ENCODE measurements around the gene KIAA1328.
A peak's percentile ranks its signal among the peaks of the same experiment; 100 is the strongest.
"Not testable (repeated sequence)": the region's sequence is repeated elsewhere in the genome, so short reads cannot be mapped to it uniquely, and the experiment has no call there.

The KIAA1328 gene

GRCh38 chr18:36848609-36849008 lies 19.7 kb downstream of the KIAA1328 start:
- Histone ChIP-seq H3K27me3 (ENCODE audit: insufficient read depth, low read length) (no peaks in the 10 kb centered on the region), H3K36me3 (ENCODE audit: insufficient read depth, low read length) (peaks cover 10% of the 10 kb centered on the region), H2AFZ (ENCODE audit: low read length, unreplicated experiment) (no peak overlapping the region), H3K79me2 (ENCODE audit: control insufficient read depth, insufficient read depth, low read length, unreplicated experiment) (no peaks in the 10 kb centered on the region), H3K27ac (ENCODE audit: low read depth, low read length) (no peak overlapping the region), H3K4me1 (ENCODE audit: control insufficient read depth, insufficient read depth, low read length, unreplicated experiment) (peaks cover 18% of the 10 kb centered on the region), H3K4me3 (ENCODE audit: low read depth, low read length) (no peak overlapping the region)

DNA sequence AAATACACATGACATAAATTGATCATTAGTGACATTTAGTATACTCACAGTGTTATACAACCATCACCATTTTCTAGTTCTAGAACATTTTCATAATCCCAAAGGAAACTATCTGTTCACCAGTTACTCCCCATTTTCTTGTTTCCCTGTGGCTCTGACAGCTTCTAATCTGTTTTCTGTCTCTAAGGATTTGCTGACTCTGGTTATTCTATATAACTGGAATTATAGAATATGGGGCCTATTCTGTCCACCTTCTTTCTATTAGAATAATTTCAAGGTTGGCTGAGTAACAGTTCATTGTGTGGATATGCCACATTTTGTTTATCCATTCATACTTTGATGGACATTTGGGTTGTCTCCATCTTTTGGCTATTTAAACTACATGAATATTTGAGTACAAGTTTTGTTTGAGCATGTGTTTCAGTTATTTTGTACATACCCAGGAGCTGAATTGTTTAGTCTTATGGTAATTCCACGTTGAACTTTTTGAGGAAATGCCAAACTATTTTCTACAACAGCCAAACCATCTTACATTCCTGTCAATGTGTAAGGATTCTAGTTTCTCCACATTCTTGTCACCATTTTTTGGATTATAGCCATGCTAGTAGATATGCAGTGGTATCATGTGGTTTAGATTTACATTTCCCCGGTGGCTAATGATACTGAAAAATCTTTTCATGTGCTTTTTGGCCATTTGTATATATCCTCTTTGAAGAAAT lies 20.5 kb downstream of the KIAA1328 start:
- Histone ChIP-seq H2AFZ (ENCODE audit: low read length, unreplicated experiment) (no peak overlapping the region), H3K36me3 (ENCODE audit: insufficient read depth, low read length) (peaks cover 10% of the 10 kb centered on the region), H3K27me3 (ENCODE audit: insufficient read depth, low read length) (no peaks in the 10 kb centered on the region), H3K4me1 (ENCODE audit: control insufficient read depth, insufficient read depth, low read length, unreplicated experiment) (peaks cover 18% of the 10 kb centered on the region), H3K79me2 (ENCODE audit: control insufficient read depth, insufficient read depth, low read length, unreplicated experiment) (no peaks in the 10 kb centered on the region), H3K27ac (ENCODE audit: low read depth, low read length) (0 out of 2 replicates have a peak overlapping the region, but pooled peaks have one; percentile 13), H3K4me3 (ENCODE audit: low read depth, low read length) (no peak overlapping the region)

DNA sequence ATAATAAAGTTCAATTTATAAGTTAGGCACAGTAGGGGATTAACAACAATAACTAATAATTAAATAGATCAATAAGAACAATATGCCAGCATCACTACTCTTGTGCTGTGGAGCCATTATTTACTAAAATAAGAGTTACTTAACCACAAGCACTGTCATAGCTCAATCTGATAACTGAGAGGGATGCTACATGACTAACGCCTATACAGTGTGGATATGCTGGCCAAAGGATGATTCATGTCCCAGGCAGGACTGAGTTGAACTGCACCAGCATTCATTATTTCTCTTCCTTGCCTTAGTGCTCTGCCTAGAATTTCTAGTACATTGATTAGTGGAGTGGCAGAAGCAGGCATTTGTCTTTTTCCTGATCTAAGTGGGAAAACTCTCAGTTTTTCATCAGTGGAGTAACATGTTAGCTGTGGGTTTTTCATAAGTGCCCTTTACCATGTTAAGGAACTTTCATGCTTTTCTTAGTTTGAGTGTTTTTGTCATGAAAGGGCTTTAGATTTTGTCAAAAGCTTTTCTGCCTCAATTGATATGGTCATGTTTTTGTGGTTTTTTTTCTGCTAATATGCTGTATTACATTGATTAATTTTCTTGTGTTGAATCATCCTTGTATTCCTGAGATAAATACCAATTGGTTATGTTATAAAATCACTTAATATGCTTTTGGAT lies 21.7 kb downstream of the KIAA1328 start:
- Histone ChIP-seq H3K79me2 (ENCODE audit: control insufficient read depth, insufficient read depth, low read length, unreplicated experiment) (no peaks in the 10 kb centered on the region), H3K36me3 (ENCODE audit: insufficient read depth, low read length) (peaks cover 10% of the 10 kb centered on the region), H3K4me3 (ENCODE audit: low read depth, low read length) (no peak overlapping the region), H3K4me1 (ENCODE audit: control insufficient read depth, insufficient read depth, low read length, unreplicated experiment) (peaks cover 18% of the 10 kb centered on the region), H3K27ac (ENCODE audit: low read depth, low read length) (peak overlapping the region; percentile 52), H2AFZ (ENCODE audit: low read length, unreplicated experiment) (no peak overlapping the region), H3K27me3 (ENCODE audit: insufficient read depth, low read length) (no peaks in the 10 kb centered on the region)

DNA sequence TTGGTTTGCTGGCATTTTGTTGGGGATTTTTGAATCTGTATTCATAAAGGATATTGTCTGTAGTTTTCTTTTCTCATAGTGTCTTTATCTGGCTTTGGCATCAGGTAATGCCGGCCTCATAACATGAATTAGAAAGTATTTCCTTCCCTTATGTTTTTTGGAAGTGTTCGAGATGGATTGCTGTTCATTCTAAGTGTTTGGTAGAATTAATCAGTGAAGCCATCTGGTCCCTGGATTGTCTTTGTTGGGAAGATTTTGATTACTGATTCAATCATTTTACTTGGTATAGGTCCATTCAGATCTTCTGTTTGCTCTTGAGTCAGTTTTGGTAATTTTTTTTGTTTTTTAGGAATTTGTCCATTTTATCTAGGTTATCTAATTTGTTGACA lies 22.3 kb downstream of the KIAA1328 start:
- Histone ChIP-seq H3K79me2 (ENCODE audit: control insufficient read depth, insufficient read depth, low read length, unreplicated experiment) (no peaks in the 10 kb centered on the region), H3K36me3 (ENCODE audit: insufficient read depth, low read length) (peaks cover 10% of the 10 kb centered on the region), H3K27ac (ENCODE audit: low read depth, low read length) (peak overlapping the region; percentile 52), H2AFZ (ENCODE audit: low read length, unreplicated experiment) (no peak overlapping the region), H3K4me1 (ENCODE audit: control insufficient read depth, insufficient read depth, low read length, unreplicated experiment) (peaks cover 18% of the 10 kb centered on the region), H3K27me3 (ENCODE audit: insufficient read depth, low read length) (no peaks in the 10 kb centered on the region), H3K4me3 (ENCODE audit: low read depth, low read length) (no peak overlapping the region)

GRCh38 chr18:36856815-36857214 lies 27.9 kb downstream of the KIAA1328 start:
- peaks cover 9% of the 10 kb centered on the region for H3K36me3 ChIP-seq (ENCODE audit: insufficient read depth, low read length)
- no peak overlapping the region for H3K27ac ChIP-seq (ENCODE audit: low read depth, low read length)
- H2AFZ ChIP-seq (ENCODE audit: low read length, unreplicated experiment), result no peak overlapping the region
- no peaks in the 10 kb centered on the region for H3K4me1 ChIP-seq (ENCODE audit: control insufficient read depth, insufficient read depth, low read length, unreplicated experiment)
- no peaks in the 10 kb centered on the region for H3K27me3 ChIP-seq (ENCODE audit: insufficient read depth, low read length)
- no peak overlapping the region for H3K4me3 ChIP-seq (ENCODE audit: low read depth, low read length)
- no peaks in the 10 kb centered on the region for H3K79me2 ChIP-seq (ENCODE audit: control insufficient read depth, insufficient read depth, low read length, unreplicated experiment)

DNA sequence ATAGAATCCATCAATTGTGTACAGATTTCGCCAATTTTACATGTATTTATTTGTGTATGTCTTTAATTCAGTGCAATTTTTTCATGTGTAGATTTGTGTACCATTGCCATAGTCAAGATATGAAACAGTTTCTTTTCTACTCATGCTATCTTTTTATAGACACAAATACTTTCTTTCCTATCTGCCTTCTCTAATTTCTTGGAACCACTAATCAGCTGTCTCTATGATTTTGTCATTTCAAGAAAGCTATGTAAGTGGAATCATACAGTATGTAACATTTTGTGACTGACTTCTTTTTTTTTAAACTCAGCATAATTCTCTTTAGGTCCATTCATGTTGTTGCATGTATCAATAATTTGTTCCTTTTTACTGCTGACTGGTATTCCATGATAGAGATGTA lies 33.3 kb downstream of the KIAA1328 start:
- H3K27me3 ChIP-seq (ENCODE audit: insufficient read depth, low read length), result no peaks in the 10 kb centered on the region
- no peak overlapping the region for H3K4me3 ChIP-seq (ENCODE audit: low read depth, low read length)
- no peaks in the 10 kb centered on the region for H3K79me2 ChIP-seq (ENCODE audit: control insufficient read depth, insufficient read depth, low read length, unreplicated experiment)
- H3K4me1 ChIP-seq (ENCODE audit: control insufficient read depth, insufficient read depth, low read length, unreplicated experiment), result no peaks in the 10 kb centered on the region
- H3K27ac ChIP-seq (ENCODE audit: low read depth, low read length), result no peak overlapping the region
- H3K36me3 ChIP-seq (ENCODE audit: insufficient read depth, low read length), result no peaks in the 10 kb centered on the region
- no peak overlapping the region for H2AFZ ChIP-seq (ENCODE audit: low read length, unreplicated experiment)

- no peaks in the 10 kb centered on the region for H3K36me3 ChIP-seq (ENCODE audit: insufficient read depth, low read length)
- H3K4me3 ChIP-seq (ENCODE audit: low read depth, low read length), result no peak overlapping the region
- H3K27ac ChIP-seq (ENCODE audit: low read depth, low read length), result no peak overlapping the region
- H3K79me2 ChIP-seq (ENCODE audit: control insufficient read depth, insufficient read depth, low read length, unreplicated experiment), result no peaks in the 10 kb centered on the region
- no peaks in the 10 kb centered on the region for H3K27me3 ChIP-seq (ENCODE audit: insufficient read depth, low read length)
- no peaks in the 10 kb centered on the region for H3K4me1 ChIP-seq (ENCODE audit: control insufficient read depth, insufficient read depth, low read length, unreplicated experiment)
- no peak overlapping the region for H2AFZ ChIP-seq (ENCODE audit: low read length, unreplicated experiment)
Observed at GRCh38 chr18:36867056-36867455, 38.1 kb downstream of the KIAA1328 start.

- Histone ChIP-seq H2AFZ (ENCODE audit: low read length, unreplicated experiment) (no peak overlapping the region), H3K27me3 (ENCODE audit: insufficient read depth, low read length) (no peaks in the 10 kb centered on the region), H3K4me3 (ENCODE audit: low read depth, low read length) (no peak overlapping the region), H3K4me1 (ENCODE audit: control insufficient read depth, insufficient read depth, low read length, unreplicated experiment) (no peaks in the 10 kb centered on the region), H3K27ac (ENCODE audit: low read depth, low read length) (no peak overlapping the region), H3K79me2 (ENCODE audit: control insufficient read depth, insufficient read depth, low read length, unreplicated experiment) (no peaks in the 10 kb centered on the region), H3K36me3 (ENCODE audit: insufficient read depth, low read length) (no peaks in the 10 kb centered on the region)
Observed at GRCh38 chr18:36871801-36872200, 42.9 kb downstream of the KIAA1328 start.

GRCh38 chr18:36872329-36872728 lies 43.4 kb downstream of the KIAA1328 start:
- H3K4me3 ChIP-seq (ENCODE audit: low read depth, low read length), result no peak overlapping the region
- no peaks in the 10 kb centered on the region for H3K27me3 ChIP-seq (ENCODE audit: insufficient read depth, low read length)
- H3K36me3 ChIP-seq (ENCODE audit: insufficient read depth, low read length), result no peaks in the 10 kb centered on the region
- no peaks in the 10 kb centered on the region for H3K79me2 ChIP-seq (ENCODE audit: control insufficient read depth, insufficient read depth, low read length, unreplicated experiment)
- no peaks in the 10 kb centered on the region for H3K4me1 ChIP-seq (ENCODE audit: control insufficient read depth, insufficient read depth, low read length, unreplicated experiment)
- H3K27ac ChIP-seq (ENCODE audit: low read depth, low read length), result no peak overlapping the region
- no peak overlapping the region for H2AFZ ChIP-seq (ENCODE audit: low read length, unreplicated experiment)

- not testable (repeated sequence) for H3K27me3 ChIP-seq (ENCODE audit: insufficient read depth, low read length); H3K27ac ChIP-seq (ENCODE audit: low read depth, low read length); H3K79me2 ChIP-seq (ENCODE audit: control insufficient read depth, insufficient read depth, low read length, unreplicated experiment); H3K4me1 ChIP-seq (ENCODE audit: control insufficient read depth, insufficient read depth, low read length, unreplicated experiment); H2AFZ ChIP-seq (ENCODE audit: low read length, unreplicated experiment); H3K4me3 ChIP-seq (ENCODE audit: low read depth, low read length); H3K36me3 ChIP-seq (ENCODE audit: insufficient read depth, low read length)
Observed at GRCh38 chr18:36873826-36874225, 44.9 kb downstream of the KIAA1328 start.

DNA sequence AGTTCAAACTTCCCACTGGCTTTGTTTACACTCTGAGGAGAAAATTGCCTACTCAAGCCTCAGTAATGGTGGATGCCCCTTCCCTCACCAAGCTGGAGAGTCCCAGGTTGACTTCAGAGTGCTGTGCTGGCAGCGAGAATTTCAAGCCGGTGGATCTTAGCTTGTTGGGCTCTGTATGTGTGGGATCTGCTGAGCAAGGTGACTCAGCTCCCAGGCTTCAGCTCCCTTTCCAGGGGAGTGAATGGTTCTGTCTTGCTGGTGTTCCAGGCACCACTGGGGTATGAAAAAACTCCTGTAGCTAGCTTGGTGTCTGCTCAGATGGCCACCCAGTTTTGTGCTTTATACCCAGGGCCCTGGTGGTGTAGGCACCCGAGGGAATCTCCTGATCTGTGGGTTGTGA lies 50.9 kb downstream of the KIAA1328 start:
- H3K36me3 ChIP-seq (ENCODE audit: insufficient read depth, low read length); H3K79me2 ChIP-seq (ENCODE audit: control insufficient read depth, insufficient read depth, low read length, unreplicated experiment); H3K4me3 ChIP-seq (ENCODE audit: low read depth, low read length); H3K4me1 ChIP-seq (ENCODE audit: control insufficient read depth, insufficient read depth, low read length, unreplicated experiment); H3K27me3 ChIP-seq (ENCODE audit: insufficient read depth, low read length); H2AFZ ChIP-seq (ENCODE audit: low read length, unreplicated experiment); H3K27ac ChIP-seq (ENCODE audit: low read depth, low read length): not testable (repeated sequence)

Measured in ACC112 (cell line).